Measurements from ENCODE around the gene BSN.

BSN gene

GRCh38 chr3:49703956-49704355 lies 149.7 kb downstream of the BSN start:
- Histone ChIP-seq H3K27me3 (replicated peaks) (no peaks in the 10 kb centered on the region), H3K4me3 (ENCODE audit: low read depth, low read length) (no peak overlapping the region), H3K27ac (no peak overlapping the region), H3K36me3 (replicated peaks) (peaks cover 27% of the 10 kb centered on the region)
- DNase-seq: no peak
- in situ Hi-C loops (cut with HindIII; ENCODE audit: low pct_ligation_motif_present, low sequenced_read_pairs): no loop called here
- TF ChIP-seq CTCF (IDR thresholded peaks at IDR 0.05; ENCODE audit: low read depth, low read length, missing control alignments): no peak

DNA sequence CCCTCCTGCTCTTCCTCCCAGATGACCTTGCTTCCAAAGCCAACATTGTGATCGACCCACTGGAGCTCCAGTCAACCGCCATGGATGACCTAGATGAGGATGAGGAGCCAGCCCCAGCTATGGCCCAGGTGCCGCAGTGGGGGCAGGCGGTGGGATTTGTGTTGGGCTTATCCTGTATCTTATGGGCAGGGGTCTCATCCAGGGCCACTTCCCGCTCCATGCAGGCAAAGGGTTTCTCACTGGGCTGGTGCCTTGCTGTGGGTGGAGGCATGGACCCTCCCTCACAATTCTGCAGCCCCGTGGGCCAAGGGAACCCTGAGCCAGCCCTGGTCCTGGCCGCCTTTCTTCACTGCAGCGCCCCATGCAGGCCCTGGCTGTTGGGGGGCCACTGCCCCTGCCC lies 150.4 kb downstream of the BSN start:
- H3K27ac ChIP-seq: no peak overlapping the region
- peaks cover 27% of the 10 kb centered on the region for H3K36me3 ChIP-seq (replicated peaks)
- no peak for DNase-seq
- no peak for TF ChIP-seq CTCF (IDR thresholded peaks at IDR 0.05; ENCODE audit: low read depth, low read length, missing control alignments)
- in situ Hi-C loops (cut with HindIII; ENCODE audit: low pct_ligation_motif_present, low sequenced_read_pairs): no loop called here
- no peaks in the 10 kb centered on the region for H3K27me3 ChIP-seq (replicated peaks)
- no peak overlapping the region for H3K4me3 ChIP-seq (ENCODE audit: low read depth, low read length)

- no peaks in the 10 kb centered on the region for H3K27me3 ChIP-seq (replicated peaks)
- TF ChIP-seq CTCF (IDR thresholded peaks at IDR 0.05; ENCODE audit: low read depth, low read length, missing control alignments): no peak
- H3K4me3 ChIP-seq (ENCODE audit: low read depth, low read length): no peak overlapping the region
- in situ Hi-C loops (cut with HindIII; ENCODE audit: low pct_ligation_motif_present, low sequenced_read_pairs): no loop called here
- no peak overlapping the region for H3K27ac ChIP-seq
- no peak for DNase-seq
- peaks cover 22% of the 10 kb centered on the region for H3K36me3 ChIP-seq (replicated peaks)
Measured at GRCh38 chr3:49705390-49705960, 151.2 kb downstream of the BSN start.

DNA sequence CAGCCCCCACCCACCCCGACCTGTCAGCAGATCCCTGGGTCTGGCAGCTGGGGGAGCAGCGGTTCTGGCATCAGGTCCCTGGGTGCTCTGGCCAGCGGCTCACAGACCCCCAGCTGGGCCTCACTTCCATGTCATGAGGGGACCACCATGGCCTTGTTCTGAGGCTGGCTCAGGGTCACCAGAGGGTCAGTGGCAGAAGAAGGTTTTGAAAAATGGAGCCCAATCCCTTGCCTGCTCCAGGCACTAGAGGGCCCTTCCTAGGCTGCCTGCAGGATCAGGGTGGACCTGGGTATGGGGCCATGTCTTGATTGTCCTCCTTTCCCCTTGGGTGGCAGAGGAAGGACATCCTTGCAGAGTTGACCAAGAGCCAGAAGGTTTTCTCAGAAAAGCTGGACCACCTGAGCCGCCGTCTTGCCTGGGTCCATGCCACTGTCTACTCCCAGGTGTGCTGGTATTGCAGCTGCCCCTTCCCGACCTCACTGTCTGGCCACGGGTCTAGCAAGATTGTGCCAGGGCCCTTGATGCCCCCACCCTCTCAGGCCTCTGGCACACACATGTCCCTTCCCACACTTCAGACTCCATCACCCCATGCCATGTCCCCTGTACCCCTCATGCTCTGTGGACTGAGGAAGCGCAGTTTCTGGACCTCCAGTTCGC lies 152.3 kb downstream of the BSN start:
- H3K4me3 ChIP-seq (ENCODE audit: low read depth, low read length): no peak overlapping the region
- in situ Hi-C loops (cut with HindIII; ENCODE audit: low pct_ligation_motif_present, low sequenced_read_pairs): no loop called here
- DNase-seq: no peak
- peaks cover 17% of the 10 kb centered on the region for H3K36me3 ChIP-seq (replicated peaks)
- no peaks in the 10 kb centered on the region for H3K27me3 ChIP-seq (replicated peaks)
- no peak overlapping the region for H3K27ac ChIP-seq
- no peak for TF ChIP-seq CTCF (IDR thresholded peaks at IDR 0.05; ENCODE audit: low read depth, low read length, missing control alignments)

DNA sequence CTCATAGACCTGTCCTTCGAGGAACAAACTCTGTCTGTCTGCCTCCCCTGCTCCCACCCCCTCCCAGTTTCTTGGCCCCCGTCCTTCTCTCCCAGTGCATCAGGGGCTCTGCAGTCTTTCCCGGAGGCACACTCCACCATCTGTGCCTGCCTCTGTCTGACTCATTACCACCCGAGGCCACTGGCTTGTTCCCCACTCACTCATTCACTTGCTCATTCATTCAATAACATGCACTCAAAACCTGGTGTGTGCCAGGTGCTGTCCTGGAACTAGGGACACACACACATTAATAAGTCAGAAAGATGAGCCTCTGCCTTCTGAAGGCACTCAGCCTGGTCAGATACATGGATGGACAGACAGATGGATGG lies 152.8 kb downstream of the BSN start:
- Histone ChIP-seq H3K27me3 (replicated peaks) (no peaks in the 10 kb centered on the region), H3K4me3 (ENCODE audit: low read depth, low read length) (no peak overlapping the region), H3K27ac (no peak overlapping the region), H3K36me3 (replicated peaks) (peaks cover 17% of the 10 kb centered on the region)
- DNase-seq: no peak
- in situ Hi-C loops (cut with HindIII; ENCODE audit: low pct_ligation_motif_present, low sequenced_read_pairs): no loop called here
- no peak for TF ChIP-seq CTCF (IDR thresholded peaks at IDR 0.05; ENCODE audit: low read depth, low read length, missing control alignments)

- in situ Hi-C loops (cut with HindIII; ENCODE audit: low pct_ligation_motif_present, low sequenced_read_pairs): no loop called here
- TF ChIP-seq CTCF (IDR thresholded peaks at IDR 0.05; ENCODE audit: low read depth, low read length, missing control alignments): no peak
- peaks cover 8% of the 10 kb centered on the region for H3K36me3 ChIP-seq (replicated peaks)
Measured at GRCh38 chr3:49709852-49710251, 155.6 kb downstream of the BSN start.

More at GRCh38 chr3:49709852-49710251, 155.6 kb downstream of the BSN start:
- DNase-seq: no peak
- H3K27me3 ChIP-seq (replicated peaks): no peaks in the 10 kb centered on the region
- H3K27ac ChIP-seq: no peak overlapping the region
- no peak overlapping the region for H3K4me3 ChIP-seq (ENCODE audit: low read depth, low read length)

All from brain microvascular endothelial cell (primary cell).